ENCODE results near the gene UROC1. TPM values are rescaled to one million over a fixed set of nuclear protein-coding genes. Genes with fewer than 3 reads are reported as not detected.

The UROC1 gene
- total and polyA plus RNA-seq, 8 donors, result not detected

- TF ChIP-seq EP300 (IDR thresholded peaks at IDR 0.05), result no peak
- TF ChIP-seq POLR2A (IDR thresholded peaks at IDR 0.05), result no peak
- no peak for TF ChIP-seq CTCF (IDR thresholded peaks at IDR 0.05)
- no peak for TF ChIP-seq POLR2AphosphoS5 (IDR thresholded peaks at IDR 0.05)
- Histone ChIP-seq H3K9me3 (peaks cover 0 to 6% (median 2%) of the 10 kb centered on the region in 4 donors), H3K27ac (no peak overlapping the region), H3K4me1 (peaks cover 0 to 21% (median 6%) of the 10 kb centered on the region in 4 donors), H3K27me3 (peaks cover 0 to 77% (median 15%) of the 10 kb centered on the region in 3 donors), H3K36me3 (no peaks in the 10 kb centered on the region), H3K4me3 (no peak overlapping the region)
- 42 to 51% (median 48%) methylated on average over 5 of the region's 5 CpGs for WGBS, 5 donors
- DNase-seq, result no peak
- intact Hi-C loops (cut with DNase I; ENCODE audit: low total_unique reads), result no loop called here
These were observed 21.4 kb upstream of the UROC1 start for GRCh38 chr3:126538966-126539365.

GRCh38 chr3:126538316-126538715 is 20.7 kb upstream of the UROC1 start:
- Histone ChIP-seq H3K27ac (no peak overlapping the region), H3K4me1 (peaks cover 0 to 21% (median 6%) of the 10 kb centered on the region in 4 donors), H3K9me3 (peaks cover 0 to 6% (median 2%) of the 10 kb centered on the region in 4 donors), H3K27me3 (peaks cover 0 to 72% (median 15%) of the 10 kb centered on the region in 3 donors), H3K4me3 (no peak overlapping the region), H3K36me3 (no peaks in the 10 kb centered on the region)
- WGBS, 5 donors, result 65 to 80% (median 73%) methylated on average over 8 to 9 of the region's 9 CpGs
- TF ChIP-seq EP300 (IDR thresholded peaks at IDR 0.05), result no peak
- TF ChIP-seq POLR2A (IDR thresholded peaks at IDR 0.05), result no peak
- no peak for TF ChIP-seq CTCF (IDR thresholded peaks at IDR 0.05)
- no peak for TF ChIP-seq POLR2AphosphoS5 (IDR thresholded peaks at IDR 0.05)
- no peak for DNase-seq
- intact Hi-C loops (cut with DNase I; ENCODE audit: low total_unique reads), result no loop called here

GRCh38 chr3:126537730-126538281 is 20.2 kb upstream of the UROC1 start:
- Histone ChIP-seq H3K27me3 (peaks cover 0 to 67% (median 14%) of the 10 kb centered on the region in 3 donors), H3K27ac (no peak overlapping the region), H3K36me3 (no peaks in the 10 kb centered on the region), H3K9me3 (peaks cover 0 to 6% (median 2%) of the 10 kb centered on the region in 4 donors), H3K4me1 (peaks cover 0 to 21% (median 6%) of the 10 kb centered on the region in 4 donors), H3K4me3 (no peak overlapping the region)
- 66 to 77% (median 69%) methylated on average over 6 to 10 of the region's 10 CpGs for WGBS, 5 donors
- DNase-seq, result peak in 1 of 2 donors; percentile 25
- intact Hi-C loops (cut with DNase I; ENCODE audit: low total_unique reads), result no loop called here
- no peak for TF ChIP-seq POLR2AphosphoS5 (IDR thresholded peaks at IDR 0.05)
- TF ChIP-seq POLR2A (IDR thresholded peaks at IDR 0.05), result no peak
- no peak for TF ChIP-seq CTCF (IDR thresholded peaks at IDR 0.05)
- TF ChIP-seq EP300 (IDR thresholded peaks at IDR 0.05), result no peak

- no peak overlapping the region for H3K27ac ChIP-seq
- intact Hi-C loops (cut with DNase I; ENCODE audit: low total_unique reads), result no loop called here
- no peak for TF ChIP-seq POLR2AphosphoS5 (IDR thresholded peaks at IDR 0.05)
- TF ChIP-seq CTCF (IDR thresholded peaks at IDR 0.05), result no peak
- TF ChIP-seq EP300 (IDR thresholded peaks at IDR 0.05), result no peak
- TF ChIP-seq POLR2A (IDR thresholded peaks at IDR 0.05), result no peak
These were observed 19.6 kb upstream of the UROC1 start for GRCh38 chr3:126537116-126537729.

More at GRCh38 chr3:126537116-126537729, 19.6 kb upstream of the UROC1 start:
- Histone ChIP-seq H3K9me3 (peaks cover 0 to 6% (median 2%) of the 10 kb centered on the region in 4 donors), H3K4me3 (no peak overlapping the region), H3K36me3 (no peaks in the 10 kb centered on the region), H3K4me1 (peaks cover 0 to 21% (median 6%) of the 10 kb centered on the region in 4 donors), H3K27me3 (peaks cover 0 to 61% (median 9%) of the 10 kb centered on the region in 3 donors)
- no peak for DNase-seq
- WGBS, 5 donors, result 71 to 80% (median 75%) methylated on average over 8 to 9 of the region's 9 CpGs

All from stomach (tissue), 9 donors.